Duodenal mucosa (tissue), 2 donors: ENCODE measurements around the gene MYO18B.

Source experiments
- H3K27ac ChIP-seq: one replicate; pipeline ENCODE4 v1.7.0; 2013; ENCODE audit warnings: low read depth, low read length
- H3K27me3 ChIP-seq, 2 donors: one replicate each; pipeline ENCODE4 v1.7.0; 2013; ENCODE audit warnings: low read length in 2 of 2, control low read depth in 1 of 2; ENCODE audit not compliant: insufficient read depth in 2 of 2, control insufficient read depth in 1 of 2
- H3K36me3 ChIP-seq, 2 donors: one replicate each; pipeline ENCODE4 v1.7.0; 2013; ENCODE audit warnings: low read length in 2 of 2, control low read depth in 1 of 2; ENCODE audit not compliant: insufficient read depth in 2 of 2, control insufficient read depth in 1 of 2
- H3K4me1 ChIP-seq, 2 donors: one replicate each; pipeline ENCODE4 v1.7.0; 2013; ENCODE audit warnings: low read length in 2 of 2, control low read depth in 1 of 2; ENCODE audit not compliant: insufficient read depth in 2 of 2, control insufficient read depth in 1 of 2
- H3K4me3 ChIP-seq, 2 donors: one replicate each; pipeline ENCODE4 v1.7.0; 2013; ENCODE audit warnings: low read length in 2 of 2, low read depth in 1 of 2
- H3K9ac ChIP-seq, 2 donors: one replicate each; pipeline ENCODE4 v1.7.0; 2013; ENCODE audit warnings: low read length in 2 of 2, low read depth in 1 of 2
- H3K9me3 ChIP-seq, 2 donors: one replicate each; pipeline ENCODE4 v1.7.0; 2013; ENCODE audit warnings: low read length in 2 of 2, control low read depth in 1 of 2; ENCODE audit not compliant: control insufficient read depth in 1 of 2

The MYO18B gene

GRCh38 chr22:26065847-26066246 lies 323.9 kb downstream of the MYO18B start:
- H3K4me3 ChIP-seq: no peak overlapping the region
- no peaks in the 10 kb centered on the region for H3K9me3 ChIP-seq
- peaks cover 0 to 8% of the 10 kb centered on the region in 2 donors for H3K27me3 ChIP-seq
- H3K9ac ChIP-seq: no peak overlapping the region
- no peaks in the 10 kb centered on the region for H3K36me3 ChIP-seq
- H3K27ac ChIP-seq: no peak overlapping the region
- no peaks in the 10 kb centered on the region for H3K4me1 ChIP-seq

DNA sequence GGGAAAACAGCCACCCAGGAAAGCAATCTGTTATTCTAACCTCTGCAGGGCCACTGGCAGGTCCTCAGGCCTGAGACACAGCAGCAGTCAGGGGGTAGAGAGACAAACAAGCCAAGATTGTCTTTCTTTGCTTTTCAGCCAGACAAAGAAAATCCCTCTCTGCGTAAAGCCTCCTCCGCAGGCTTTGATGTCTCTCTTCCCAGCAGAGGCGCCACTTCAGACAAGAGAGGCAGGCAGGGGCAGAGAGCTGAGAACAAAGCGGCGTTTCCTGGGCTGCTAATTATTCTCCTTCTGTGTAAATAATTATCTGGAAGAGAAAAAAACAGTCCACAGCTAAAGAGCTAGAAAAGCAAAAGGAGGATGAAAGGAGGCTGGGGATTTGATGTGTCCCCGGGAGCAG lies 324.5 kb downstream of the MYO18B start:
- no peak overlapping the region for H3K9ac ChIP-seq
- peaks cover 0 to 8% of the 10 kb centered on the region in 2 donors for H3K27me3 ChIP-seq
- H3K9me3 ChIP-seq: no peaks in the 10 kb centered on the region
- H3K4me1 ChIP-seq: no peaks in the 10 kb centered on the region
- H3K4me3 ChIP-seq: no peak overlapping the region
- no peaks in the 10 kb centered on the region for H3K36me3 ChIP-seq
- H3K27ac ChIP-seq: no peak overlapping the region

GRCh38 chr22:26068571-26068970 lies 326.6 kb downstream of the MYO18B start:
- Histone ChIP-seq H3K27ac (no peak overlapping the region), H3K36me3 (no peaks in the 10 kb centered on the region), H3K27me3 (peaks cover 0 to 8% of the 10 kb centered on the region in 2 donors), H3K9ac (no peak overlapping the region), H3K4me3 (no peak overlapping the region), H3K9me3 (no peaks in the 10 kb centered on the region), H3K4me1 (no peaks in the 10 kb centered on the region)

GRCh38 chr22:26072621-26073020 lies 330.6 kb downstream of the MYO18B start:
- Histone ChIP-seq H3K27me3 (no peaks in the 10 kb centered on the region), H3K9ac (no peak overlapping the region), H3K9me3 (no peaks in the 10 kb centered on the region), H3K36me3 (no peaks in the 10 kb centered on the region), H3K4me1 (no peaks in the 10 kb centered on the region), H3K27ac (no peak overlapping the region), H3K4me3 (no peak overlapping the region)

GRCh38 chr22:26075251-26075650 lies 333.3 kb downstream of the MYO18B start:
- Histone ChIP-seq H3K4me1 (no peaks in the 10 kb centered on the region), H3K9me3 (no peaks in the 10 kb centered on the region), H3K9ac (no peak overlapping the region), H3K4me3 (no peak overlapping the region), H3K27ac (no peak overlapping the region), H3K27me3 (no peaks in the 10 kb centered on the region), H3K36me3 (no peaks in the 10 kb centered on the region)

- no peaks in the 10 kb centered on the region for H3K27me3 ChIP-seq
Measured at GRCh38 chr22:26079009-26079408, 337.0 kb downstream of the MYO18B start.

More at GRCh38 chr22:26079009-26079408, 337.0 kb downstream of the MYO18B start:
- Histone ChIP-seq H3K9me3 (no peaks in the 10 kb centered on the region), H3K4me1 (no peaks in the 10 kb centered on the region), H3K9ac (no peak overlapping the region), H3K4me3 (no peak overlapping the region), H3K36me3 (no peaks in the 10 kb centered on the region), H3K27ac (no peak overlapping the region)
